ENCODE data around the gene HSF5. TPM values are rescaled to one million over a fixed set of nuclear protein-coding genes. Genes with fewer than 3 reads are reported as not detected.

The HSF5 gene
- total and polyA plus RNA-seq, 2 of the 4 experiments (the other 2 are of a cell fraction) = not detected

- Histone ChIP-seq H3K18ac (ENCODE audit: low read depth, low read length) (no peak overlapping the region), H2BK15ac (ENCODE audit: low read depth, low read length) (no peak overlapping the region), H4K91ac (ENCODE audit: insufficient read depth, low read depth, low read length) (no peak overlapping the region), H3K79me1 (ENCODE audit: low read depth in 1 of 2, low read length in 2 of 2) (no peaks in the 10 kb centered on the region), H4K5ac (ENCODE audit: low read depth, low read length) (no peak overlapping the region), H3K9me3 (ENCODE audit: control insufficient read depth, insufficient read depth, low read length) (no peaks in the 10 kb centered on the region), H3K4me1 (ENCODE audit: control insufficient read depth, insufficient read depth, low read length) (no peaks in the 10 kb centered on the region), H2AFZ (replicated peaks; ENCODE audit: low read length, poor library complexity) (no peak overlapping the region), H3K27ac (ENCODE audit: insufficient read depth, low read length) (no peak overlapping the region), H3K4me2 (ENCODE audit: low read depth, low read length) (no peak overlapping the region), H2AK5ac (ENCODE audit: low read depth, low read length) (no peak overlapping the region), H3K9me1 (ENCODE audit: insufficient read depth, low read length) (no peaks in the 10 kb centered on the region), H2AK9ac (replicated peaks; ENCODE audit: low read depth, low read length, poor library complexity) (no peak overlapping the region), H3K4me3 (ENCODE audit: insufficient read depth, low read depth, low read length) (no peak overlapping the region), H3K36me3 (ENCODE audit: control insufficient read depth, insufficient read depth, low read length) (no peaks in the 10 kb centered on the region), H4K8ac (ENCODE audit: low read depth in 2 of 2, low read length in 2 of 2) (no peak overlapping the region), H2BK20ac (ENCODE audit: low read depth, low read length) (no peak overlapping the region), H3K56ac (ENCODE audit: extremely low read depth, insufficient read depth, low read length) (no peak overlapping the region), H3K14ac (replicated peaks; ENCODE audit: low read depth, low read length) (no peak overlapping the region), H4K20me1 (ENCODE audit: insufficient read depth, low read length) (no peaks in the 10 kb centered on the region), H3K23ac (ENCODE audit: low read depth, low read length) (no peak overlapping the region), H3K27me3 (ENCODE audit: control insufficient read depth, insufficient read depth, low read length) (peaks cover 1% of the 10 kb centered on the region; the same call in 1 of the 2 replicates), H2BK5ac (ENCODE audit: low read depth, low read length, poor library complexity, severe bottlenecking) (no peak overlapping the region), H3K4ac (ENCODE audit: low read depth, low read length) (no peak overlapping the region), H3K9ac (ENCODE audit: low read depth, low read length) (no peak overlapping the region), H2BK120ac (ENCODE audit: low read depth, low read length) (no peak overlapping the region)
- in situ Hi-C loops (cut with MboI; ENCODE audit: low sequenced_read_pairs) = no loop called here
- DNase-seq = no peak
- ChIA-PET POLR2A (ENCODE audit: unreplicated experiment) (no interaction called here), CTCF (no interaction called here)
- TF ChIP-seq ELK1 (IDR thresholded peaks at IDR 0.05; ENCODE audit: borderline replicate concordance, low read depth, low read length) = no peak
- no peak for TF ChIP-seq USF2 (IDR thresholded peaks at IDR 0.05; ENCODE audit: low read depth, low read length)
- no peak for TF ChIP-seq MXI1 (IDR thresholded peaks at IDR 0.05; ENCODE audit: borderline replicate concordance, low read depth, low read length)
- no peak for TF ChIP-seq CTCF (conservative IDR thresholded peaks at IDR 0.05; ENCODE audit: low read depth, low read length)
- TF ChIP-seq MAZ (IDR thresholded peaks at IDR 0.05; ENCODE audit: borderline replicate concordance, low read depth, low read length) = no peak
- no peak for TF ChIP-seq NFE2L2 (IDR thresholded peaks at IDR 0.05; ENCODE audit: low read depth, low read length)
- no peak for TF ChIP-seq RCOR1 (IDR thresholded peaks at IDR 0.05; ENCODE audit: insufficient replicate concordance, low read length)
- TF ChIP-seq BHLHE40 (IDR thresholded peaks at IDR 0.05; ENCODE audit: low read depth, low read length) = no peak
- dilution Hi-C loops (cut with HindIII; ENCODE audit: low sequenced_read_pairs, unreplicated experiment) = no loop called here
- no CpG with 5 or more reads among the region's 3 CpGs for WGBS, 2 experiments (ENCODE audit: extremely low coverage in 2 of 2, insufficient read length in 1 of 2)
- no TSS peak for BruUV-seq (replicated peaks)
- intact Hi-C loops (cut with micrococcal nuclease) = no loop called here
- no peak for ATAC-seq (ENCODE audit: low read depth)
Measured at GRCh38 chr17:58399974-58400373, 88.2 kb downstream of the HSF5 start.

Measured in IMR-90 (cell line).